Endothelial cell of umbilical vein (primary cell): ENCODE data around the gene FAXDC2. TPM values are rescaled to one million over a fixed set of nuclear protein-coding genes. Genes with fewer than 3 reads are reported as not detected.

Experiments used
- BruUV-seq: library from RNA; stranded (reverse); fragments of 400-500 nt; replicated peaks from 2 replicates; lab custom pipeline; 2021; lab: Mats Ljungman, UMichigan
- CTCF ChIA-PET: fragments of 300-600, 350-600 bp; sonication (Branson Sonifier 250); formaldehyde crosslinking; loops from one replicate; lab custom pipeline; 2021; ENCODE audit warnings: antibody characterized with exemption, inconsistent platforms; lab: Charles Lee
- POLR2A ChIA-PET: fragments of 300-600, 350-600 bp; sonication (Branson Sonifier 250); formaldehyde crosslinking; loops from one replicate; lab custom pipeline; 2021; ENCODE audit warnings: antibody characterized with exemption, inconsistent platforms; lab: Charles Lee
- DNase-seq: peaks from one replicate; pipeline ENCODE4 v3.0.0-alpha.2; 2011; ENCODE audit warnings: low read depth, low spot score
- FAIRE-seq: peaks from 2 replicates; lab custom pipeline; 2011; peaks lifted over from hg19 to GRCh38; lab: Jason Lieb, UNC
- H2AFZ ChIP-seq: 2 replicates; pipeline ENCODE4 v1.6.0; 2012; ENCODE audit warnings: low read depth, low read length, control low read depth, inconsistent platforms
- H3K27ac ChIP-seq: 2 replicates; pipeline ENCODE4 v1.5.1; 2011; ENCODE audit warnings: low read depth, mild to moderate bottlenecking, control low read depth, low read length, moderate library complexity; ENCODE audit not compliant: insufficient read depth
- H3K27me3 ChIP-seq, 2 experiments: 2 replicates each; pipeline versions ENCODE4 v1.6.0 to v1.6.1; 2011; ENCODE audit warnings: low read length in 2 of 2, mixed read lengths in 1 of 2; ENCODE audit not compliant: control insufficient read depth in 2 of 2, insufficient read depth in 2 of 2
- H3K36me3 ChIP-seq, 2 experiments: 2 replicates in 1 of 2; 3 replicates in 1 of 2; pipeline ENCODE4 v1.5.1; 2011; ENCODE audit warnings: low read length in 2 of 2, mild to moderate bottlenecking in 1 of 2, moderate library complexity in 1 of 2; ENCODE audit not compliant: control insufficient read depth in 2 of 2, insufficient read depth in 2 of 2; ENCODE audit errors: extremely low read depth in 1 of 2
- H3K4me1 ChIP-seq: 3 replicates; pipeline ENCODE4 v1.5.1; 2011; ENCODE audit warnings: mild to moderate bottlenecking, low read length; ENCODE audit not compliant: control insufficient read depth, insufficient read depth; ENCODE audit errors: extremely low read depth
- H3K4me2 ChIP-seq: 2 replicates; pipeline ENCODE4 v1.6.1; 2011; ENCODE audit warnings: low read length, control low read depth, mixed read lengths; ENCODE audit not compliant: insufficient read depth
- H3K4me3 ChIP-seq, 3 experiments: fragments of 200-600 bp in 1 of 3; sonication (generic), shearing (Covaris generic) in 1 of 3; replicated peaks in 1 of 3; 2 replicates each; pipeline ENCODE4 v1.5.1; 2011 to 2016; ENCODE audit warnings: control low read depth in 3 of 3, low read length in 3 of 3, mild to moderate bottlenecking in 2 of 3, inconsistent platforms in 1 of 3, low read depth in 1 of 3, moderate library complexity in 1 of 3; ENCODE audit not compliant: insufficient read depth in 1 of 3
- H3K79me2 ChIP-seq: 2 replicates; pipeline ENCODE4 v1.6.0; 2012; ENCODE audit warnings: low read length, inconsistent platforms; ENCODE audit not compliant: control insufficient read depth, insufficient read depth
- H3K9ac ChIP-seq: replicated peaks from 2 replicates; pipeline ENCODE3; 2011; ENCODE audit warnings: low read length, control low read depth; ENCODE audit not compliant: insufficient read depth; ENCODE audit errors: extremely low read depth
- H3K9me1 ChIP-seq: replicated peaks from 3 replicates; pipeline ENCODE4 v1.6.0; 2011; ENCODE audit warnings: mild to moderate bottlenecking, low read length; ENCODE audit not compliant: control insufficient read depth, insufficient read depth; ENCODE audit errors: extremely low read depth
- H3K9me3 ChIP-seq: replicated peaks from 2 replicates; pipeline ENCODE4 v1.5.1; 2012; ENCODE audit warnings: low read length, inconsistent platforms; ENCODE audit not compliant: control insufficient read depth, insufficient read depth
- H4K20me1 ChIP-seq: replicated peaks from 2 replicates; pipeline ENCODE3; 2011; ENCODE audit warnings: mild to moderate bottlenecking, low read length; ENCODE audit not compliant: control insufficient read depth, insufficient read depth; ENCODE audit errors: extremely low read depth
- EZH2 ChIP-seq: IDR thresholded peaks from 2 replicates; pipeline ENCODE4 v1.6.1; 2012; ENCODE audit warnings: borderline replicate concordance, low read depth, mild to moderate bottlenecking, moderate library complexity, low read length, inconsistent platforms; ENCODE audit not compliant: severe bottlenecking
- FOS ChIP-seq: IDR thresholded peaks from 2 replicates; pipeline ENCODE4 v1.6.1; 2011; ENCODE audit warnings: mild to moderate bottlenecking, low read length, moderate library complexity, borderline replicate concordance; ENCODE audit not compliant: insufficient read depth
- GATA2 ChIP-seq: IDR thresholded peaks from 2 replicates; pipeline ENCODE4 v1.7.0; 2011; ENCODE audit warnings: low read depth, mild to moderate bottlenecking, moderate library complexity, mixed read lengths, low read length; ENCODE audit not compliant: insufficient read length, insufficient read depth
- JUN ChIP-seq: IDR thresholded peaks from 2 replicates; pipeline ENCODE4 v1.6.1; 2011; ENCODE audit warnings: borderline replicate concordance, low read depth; ENCODE audit not compliant: insufficient read length, insufficient read depth
- MYC ChIP-seq: IDR thresholded peaks from one replicate; pipeline ENCODE4 v1.6.1; 2011; ENCODE audit warnings: mild to moderate bottlenecking, low read depth, low read length
- POLR2A ChIP-seq: IDR thresholded peaks from 2 replicates; pipeline ENCODE4 v1.6.1; 2012; ENCODE audit warnings: low read depth, mild to moderate bottlenecking, control low read depth, low read length
- POLR2AphosphoS5 ChIP-seq: IDR thresholded peaks from 2 replicates; pipeline ENCODE4 v1.6.1; 2012; ENCODE audit warnings: low read depth, mild to moderate bottlenecking, control low read depth, low read length, moderate library complexity; ENCODE audit not compliant: insufficient read depth
- dilution Hi-C: fragments of 300-500 bp; cut with MboI; formaldehyde crosslinking; loops from one replicate; pipeline ENCODE4 v1.15.0; 2019; ENCODE audit warnings: low sequenced_read_pairs; ENCODE audit not compliant: extremely low pct_ligation_motif_present
- intact Hi-C: fragments of 100-400 bp; cut with micrococcal nuclease; formaldehyde crosslinking; loops from one replicate; pipeline ENCODE4 v1.10.0; 2022
- polyA plus RNA-seq, 4 experiments: library from polyadenylated mRNA; depleted of rRNA in 3 of 4; stranded (reverse) in 3 of 4; unstranded in 1 of 4; fragments of >200 nt; gene quantifications; 2 replicates each; pipeline versions ENCODE4 v1.2.1 to v1.2.3, GENCODE V29; 2011 to 2012; ENCODE audit warnings: missing spikeins in 1 of 4
- total RNA-seq: library from RNA; stranded (reverse); gene quantifications from 2 replicates; pipeline ENCODE4 v1.2.3, GENCODE V29; 2021
- TF ChIP-seq, protein P1 (sequence below): IDR thresholded peaks from 2 replicates; pipeline ENCODE4 v1.6.1; 2011; ENCODE audit not compliant: insufficient read depth, insufficient read length
- TF ChIP-seq, protein P2 (sequence below), 2 donors: IDR thresholded peaks; 1 replicate in 1 of 2; 2 replicates in 1 of 2; pipeline ENCODE4 v1.5.1; 2011; ENCODE audit warnings: low read length in 2 of 2, mild to moderate bottlenecking in 2 of 2, moderate library complexity in 2 of 2, control low read depth in 1 of 2, inconsistent platforms in 1 of 2, low read depth in 1 of 2; ENCODE audit not compliant: insufficient read depth in 1 of 2; ENCODE audit errors: extremely low read depth in 1 of 2

Gene FAXDC2
- total and polyA plus RNA-seq, 2 donors (not counting 3 experiments of a cell fraction or from before 2014, with no cell fraction given): 8.3 to 12.0 TPM

DNA sequence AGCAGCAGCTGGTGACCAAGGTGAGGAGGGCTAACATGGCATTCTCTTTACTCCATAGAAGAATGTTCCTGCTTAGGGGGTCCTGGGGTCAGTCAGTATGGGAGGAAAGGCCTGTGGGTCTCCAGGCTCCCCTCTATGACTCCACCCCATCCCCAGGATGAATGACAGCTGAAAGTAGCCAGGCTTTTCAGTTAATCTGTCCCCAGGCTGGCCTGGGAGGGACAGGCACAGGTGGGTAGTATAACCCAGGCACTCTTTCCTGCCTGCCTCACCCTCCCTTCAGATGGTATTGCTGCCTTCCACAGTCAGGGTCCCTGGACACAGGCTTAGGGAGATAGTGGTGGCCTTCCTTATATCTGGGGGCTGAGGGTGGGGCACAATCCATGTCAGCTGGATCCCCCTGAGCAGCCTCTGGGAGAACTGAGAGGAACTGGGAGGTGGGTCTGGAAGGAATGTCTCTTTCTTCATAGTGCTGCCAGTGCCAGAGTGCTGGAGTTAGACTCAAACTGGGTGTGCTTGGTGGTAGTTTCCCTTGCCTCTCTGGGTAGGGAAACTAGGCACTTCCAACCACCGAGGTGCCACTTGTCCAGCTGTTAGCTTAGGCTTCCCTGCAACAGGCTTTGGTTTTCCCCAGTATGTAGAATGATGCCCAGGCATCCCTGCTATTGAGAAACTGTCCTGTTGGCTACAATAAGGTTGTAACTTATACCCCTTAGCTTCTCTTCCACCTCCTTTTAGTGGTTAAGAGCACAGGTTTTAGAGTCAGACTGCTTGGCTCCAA is 67.4 kb downstream of the FAXDC2 start:
- no TSS peak for BruUV-seq
- TF ChIP-seq, protein P1, sequence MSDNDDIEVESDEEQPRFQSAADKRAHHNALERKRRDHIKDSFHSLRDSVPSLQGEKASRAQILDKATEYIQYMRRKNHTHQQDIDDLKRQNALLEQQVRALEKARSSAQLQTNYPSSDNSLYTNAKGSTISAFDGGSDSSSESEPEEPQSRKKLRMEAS: no peak
- TF ChIP-seq JUN: no peak
- no peak for TF ChIP-seq POLR2AphosphoS5
- no peak for TF ChIP-seq MYC
- no peak for TF ChIP-seq GATA2
- no peak for TF ChIP-seq POLR2A
- no peak for TF ChIP-seq FOS
- TF ChIP-seq, protein P2, sequence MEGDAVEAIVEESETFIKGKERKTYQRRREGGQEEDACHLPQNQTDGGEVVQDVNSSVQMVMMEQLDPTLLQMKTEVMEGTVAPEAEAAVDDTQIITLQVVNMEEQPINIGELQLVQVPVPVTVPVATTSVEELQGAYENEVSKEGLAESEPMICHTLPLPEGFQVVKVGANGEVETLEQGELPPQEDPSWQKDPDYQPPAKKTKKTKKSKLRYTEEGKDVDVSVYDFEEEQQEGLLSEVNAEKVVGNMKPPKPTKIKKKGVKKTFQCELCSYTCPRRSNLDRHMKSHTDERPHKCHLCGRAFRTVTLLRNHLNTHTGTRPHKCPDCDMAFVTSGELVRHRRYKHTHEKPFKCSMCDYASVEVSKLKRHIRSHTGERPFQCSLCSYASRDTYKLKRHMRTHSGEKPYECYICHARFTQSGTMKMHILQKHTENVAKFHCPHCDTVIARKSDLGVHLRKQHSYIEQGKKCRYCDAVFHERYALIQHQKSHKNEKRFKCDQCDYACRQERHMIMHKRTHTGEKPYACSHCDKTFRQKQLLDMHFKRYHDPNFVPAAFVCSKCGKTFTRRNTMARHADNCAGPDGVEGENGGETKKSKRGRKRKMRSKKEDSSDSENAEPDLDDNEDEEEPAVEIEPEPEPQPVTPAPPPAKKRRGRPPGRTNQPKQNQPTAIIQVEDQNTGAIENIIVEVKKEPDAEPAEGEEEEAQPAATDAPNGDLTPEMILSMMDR (IDR thresholded peaks at IDR 0.05; ENCODE audit: extremely low read depth in 1 of 2, insufficient read depth in 1 of 2, low read depth in 1 of 2, low read length in 2 of 2): no peak
- no peak for TF ChIP-seq EZH2
- intact Hi-C loops: no loop called here
- H3K27ac ChIP-seq: no peak overlapping the region
- peaks cover 3% of the 10 kb centered on the region for H3K9me1 ChIP-seq
- peaks cover 13% of the 10 kb centered on the region for H4K20me1 ChIP-seq
- dilution Hi-C loops: no loop called here
- no peaks in the 10 kb centered on the region for H3K9me3 ChIP-seq
- H3K79me2 ChIP-seq: peaks cover 98% of the 10 kb centered on the region
- ChIA-PET CTCF (interaction anchor here (0.7 kb wide), 1 partner anchor 13 kb away, joined by 3 read pairs; no protein-coding TSS in a partner anchor), POLR2A (no interaction called here)
- no peak overlapping the region for H3K4me2 ChIP-seq
- H3K36me3 ChIP-seq: no peaks in the 10 kb centered on the region
- H3K9ac ChIP-seq: no peak overlapping the region
- H3K27me3 ChIP-seq: no peaks in the 10 kb centered on the region
- H2AFZ ChIP-seq: no peak overlapping the region
- FAIRE-seq: no peak
- no peak overlapping the region for H3K4me3 ChIP-seq
- no peak for DNase-seq
- peaks cover 2% of the 10 kb centered on the region for H3K4me1 ChIP-seq
